Fibroblast of lung (primary cell): ENCODE measurements around the gene TUBG2.

Experiments used
- EZH2 ChIP-seq: IDR thresholded peaks from 2 replicates; pipeline ENCODE4 v1.5.1; 2012; ENCODE audit warnings: low read length, control low read depth, mild to moderate bottlenecking; ENCODE audit errors: missing control alignments
- TF ChIP-seq, protein P1 (sequence below), 2 donors: IDR thresholded peaks in 1 of 2; conservative IDR thresholded peaks in 1 of 2; 1 replicate in 1 of 2; 2 replicates in 1 of 2; pipeline ENCODE4 v1.5.1; 2011 to 2012; ENCODE audit warnings: low read length in 2 of 2, control low read depth in 1 of 2, inconsistent platforms in 1 of 2, low read depth in 1 of 2, mild to moderate bottlenecking in 1 of 2

DNA sequence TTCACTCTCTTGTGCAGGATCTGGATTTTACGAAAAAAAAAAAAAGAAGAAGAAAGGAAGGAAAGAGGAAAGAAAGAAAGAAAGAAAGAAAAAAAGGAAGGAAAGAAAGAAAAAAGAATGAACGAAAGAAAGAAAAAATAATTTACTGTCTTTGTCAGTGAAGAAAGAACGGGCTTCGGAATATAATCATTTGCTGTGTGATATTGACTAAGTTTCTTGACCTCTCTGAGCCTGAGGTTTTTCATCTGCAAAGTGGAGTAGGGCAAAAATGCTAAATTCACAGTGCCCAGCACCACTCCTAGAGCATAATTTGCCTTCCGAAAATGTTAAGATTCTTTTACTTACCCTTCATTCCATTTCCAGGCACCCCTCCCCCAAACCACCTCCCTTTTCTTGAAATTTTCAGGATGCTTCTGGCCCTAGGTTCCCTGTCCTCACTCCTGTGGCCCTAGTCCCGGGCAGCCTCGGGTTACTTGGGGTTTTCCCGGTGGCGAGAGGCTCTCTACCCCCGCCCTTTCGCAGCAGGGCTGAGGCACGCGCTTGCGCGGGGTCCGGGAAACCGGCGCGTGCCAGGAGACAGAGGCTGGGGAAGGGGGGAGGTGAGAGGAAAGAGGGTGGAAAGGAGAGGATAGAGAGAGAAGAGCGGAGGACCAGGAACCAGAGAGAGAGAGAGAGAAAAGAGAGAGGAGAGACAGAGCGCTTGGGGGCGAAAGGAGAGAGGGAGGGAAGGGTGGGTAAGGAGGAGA lies 23.1 kb downstream of the TUBG2 start, which contains the start of gene CNTNAP1:
- TF ChIP-seq, protein P1, sequence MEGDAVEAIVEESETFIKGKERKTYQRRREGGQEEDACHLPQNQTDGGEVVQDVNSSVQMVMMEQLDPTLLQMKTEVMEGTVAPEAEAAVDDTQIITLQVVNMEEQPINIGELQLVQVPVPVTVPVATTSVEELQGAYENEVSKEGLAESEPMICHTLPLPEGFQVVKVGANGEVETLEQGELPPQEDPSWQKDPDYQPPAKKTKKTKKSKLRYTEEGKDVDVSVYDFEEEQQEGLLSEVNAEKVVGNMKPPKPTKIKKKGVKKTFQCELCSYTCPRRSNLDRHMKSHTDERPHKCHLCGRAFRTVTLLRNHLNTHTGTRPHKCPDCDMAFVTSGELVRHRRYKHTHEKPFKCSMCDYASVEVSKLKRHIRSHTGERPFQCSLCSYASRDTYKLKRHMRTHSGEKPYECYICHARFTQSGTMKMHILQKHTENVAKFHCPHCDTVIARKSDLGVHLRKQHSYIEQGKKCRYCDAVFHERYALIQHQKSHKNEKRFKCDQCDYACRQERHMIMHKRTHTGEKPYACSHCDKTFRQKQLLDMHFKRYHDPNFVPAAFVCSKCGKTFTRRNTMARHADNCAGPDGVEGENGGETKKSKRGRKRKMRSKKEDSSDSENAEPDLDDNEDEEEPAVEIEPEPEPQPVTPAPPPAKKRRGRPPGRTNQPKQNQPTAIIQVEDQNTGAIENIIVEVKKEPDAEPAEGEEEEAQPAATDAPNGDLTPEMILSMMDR (conservative IDR thresholded peaks at IDR 0.05 in 1 of 2, IDR thresholded peaks at IDR 0.05 in 1 of 2; ENCODE audit: low read depth in 1 of 2, low read length in 2 of 2) = no peak
- TF ChIP-seq EZH2 = no peak
